Activated CD4-positive, alpha-beta T cell treated with anti-CD3 and anti-CD28 coated beads, Interleukin-2, amount 10 ng/mL, durations not matched to agents 7 days and 5 days (primary cell): Measurements from ENCODE around the gene LKAAEAR1. TPM values are rescaled to one million over a fixed set of nuclear protein-coding genes. Genes with fewer than 3 reads are reported as not detected.

Source experiments
- CTCF ChIA-PET: fragments of 350-600 bp; sonication (Branson Sonifier 250); formaldehyde crosslinking; loops from one replicate; lab custom pipeline; 2021; ENCODE audit warnings: antibody characterized with exemption; lab: Charles Lee
- POLR2A ChIA-PET: fragments of 350-600 bp; sonication (Branson Sonifier 250); formaldehyde crosslinking; loops from one replicate; lab custom pipeline; 2021; ENCODE audit warnings: antibody characterized with exemption; lab: Charles Lee
- DNase-seq: peaks from one replicate; pipeline ENCODE4 v3.0.0-alpha.2; 2020
- H3K27ac Mint-ChIP-seq: one replicate; pipeline ENCODE4 v1.8.0; 2021; ENCODE audit warnings: mild to moderate bottlenecking, moderate library complexity, mixed read lengths
- H3K27me3 Mint-ChIP-seq: one replicate; pipeline ENCODE4 v1.8.0; 2021; ENCODE audit warnings: mixed read lengths
- H3K36me3 Mint-ChIP-seq: one replicate; pipeline ENCODE4 v1.8.0; 2021; ENCODE audit warnings: low read depth, mixed read lengths
- H3K4me1 Mint-ChIP-seq: one replicate; pipeline ENCODE4 v1.8.0; 2021; ENCODE audit warnings: mixed read lengths
- H3K4me3 Mint-ChIP-seq: one replicate; pipeline ENCODE4 v1.8.0; 2021; ENCODE audit warnings: mild to moderate bottlenecking, moderate library complexity, mixed read lengths
- H3K9me3 Mint-ChIP-seq: one replicate; pipeline ENCODE4 v1.8.0; 2021; ENCODE audit warnings: mixed read lengths
- total RNA-seq, 2 experiments: library from RNA; stranded (reverse); gene quantifications; one replicate each; pipeline ENCODE4 v1.2.3, GENCODE V29; 2021

Gene LKAAEAR1
- total RNA-seq, 2 experiments from 2014 or later: 0.44 to 0.89 TPM

DNA sequence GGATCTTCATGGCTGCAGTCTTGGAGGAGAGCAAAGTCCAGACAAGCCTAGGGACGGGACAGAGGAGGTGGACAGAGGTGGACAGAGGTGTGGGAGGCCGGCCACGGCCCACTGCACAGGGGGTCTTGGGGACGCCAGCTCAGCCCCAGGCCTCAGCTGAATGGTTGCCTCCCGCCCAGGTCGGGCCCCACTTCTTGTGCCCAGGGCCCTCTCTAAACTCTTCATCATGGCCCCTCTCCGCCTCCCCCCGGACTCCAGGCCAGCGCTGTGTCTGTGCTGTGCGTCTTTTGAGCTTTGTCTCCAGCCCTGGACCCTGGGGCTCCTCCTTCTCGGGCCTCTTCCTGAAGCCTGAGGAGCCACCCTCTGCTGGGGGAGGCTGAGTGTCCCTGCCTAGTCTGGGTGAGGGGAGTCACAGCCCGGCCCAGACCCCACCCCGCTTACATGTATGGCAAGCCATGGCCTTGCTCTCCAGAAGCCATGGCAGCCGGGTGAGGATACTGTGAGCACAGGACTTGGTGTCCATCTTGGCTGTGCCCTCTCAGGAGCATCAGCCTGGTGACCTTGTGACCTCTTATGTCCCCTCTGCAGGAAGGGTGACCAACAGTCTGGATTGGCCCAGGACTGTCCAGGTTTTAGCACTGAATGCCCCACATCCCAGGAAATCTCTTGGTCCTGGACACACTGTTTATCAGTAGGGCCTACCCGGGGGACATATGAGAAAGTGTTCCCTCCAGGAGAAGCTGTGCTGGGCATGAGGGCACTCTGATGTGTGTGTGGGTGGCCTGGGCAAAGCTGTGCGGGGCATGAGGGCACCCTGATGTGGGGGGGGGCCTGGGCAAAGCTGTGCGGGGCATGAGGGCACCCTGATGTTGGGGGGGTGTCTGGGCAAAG is 32.6 kb upstream of the LKAAEAR1 start:
- peak; percentile 3 for DNase-seq
- ChIA-PET CTCF (interaction anchor here (0.6 to 1.2 kb wide), 4 partner anchors 22 to 567 kb away, joined by 3 to 4 read pairs (median 4); no protein-coding TSS in a partner anchor), POLR2A (interaction anchor here (0.6 kb wide), 1 partner anchor 1244 kb away, joined by 3 read pairs; no protein-coding TSS in a partner anchor)
- H3K27me3 Mint-ChIP-seq: peaks cover 7% of the 10 kb centered on the region
- no peaks in the 10 kb centered on the region for H3K36me3 Mint-ChIP-seq
- no peak overlapping the region for H3K27ac Mint-ChIP-seq
- H3K4me1 Mint-ChIP-seq: peaks cover 9% of the 10 kb centered on the region
- no peaks in the 10 kb centered on the region for H3K9me3 Mint-ChIP-seq
- H3K4me3 Mint-ChIP-seq: no peak overlapping the region

DNA sequence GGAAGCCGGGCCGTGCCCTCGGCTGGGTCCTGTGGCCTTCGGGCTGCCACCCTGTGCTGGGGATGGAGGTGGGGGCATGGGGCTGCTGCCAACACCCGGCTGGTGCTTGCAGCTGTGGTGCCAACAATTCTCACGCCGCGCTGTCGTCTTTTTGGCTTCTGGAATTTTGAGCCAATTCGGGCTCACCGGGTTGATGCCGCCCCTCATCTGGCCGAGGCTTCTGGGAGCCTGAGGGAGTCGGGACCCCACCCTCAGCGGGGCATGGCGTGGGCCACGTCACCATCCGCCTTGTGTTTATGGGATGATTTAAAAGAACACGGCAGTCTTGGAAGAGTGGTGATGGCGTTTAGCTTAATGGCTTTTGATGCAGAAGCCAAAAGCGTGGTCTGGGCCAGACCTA is 31.8 kb upstream of the LKAAEAR1 start:
- DNase-seq: peak; percentile 4
- ChIA-PET POLR2A (no interaction called here), CTCF (interaction anchor here (1.2 to 1.8 kb wide), 2 partner anchors 14 to 33 kb away, joined by 3 to 10 read pairs; no protein-coding TSS in a partner anchor)
- Mint-ChIP-seq H3K27me3 (no peaks in the 10 kb centered on the region), H3K27ac (no peak overlapping the region), H3K4me3 (no peak overlapping the region), H3K36me3 (no peaks in the 10 kb centered on the region), H3K9me3 (no peaks in the 10 kb centered on the region), H3K4me1 (peaks cover 9% of the 10 kb centered on the region)

DNA sequence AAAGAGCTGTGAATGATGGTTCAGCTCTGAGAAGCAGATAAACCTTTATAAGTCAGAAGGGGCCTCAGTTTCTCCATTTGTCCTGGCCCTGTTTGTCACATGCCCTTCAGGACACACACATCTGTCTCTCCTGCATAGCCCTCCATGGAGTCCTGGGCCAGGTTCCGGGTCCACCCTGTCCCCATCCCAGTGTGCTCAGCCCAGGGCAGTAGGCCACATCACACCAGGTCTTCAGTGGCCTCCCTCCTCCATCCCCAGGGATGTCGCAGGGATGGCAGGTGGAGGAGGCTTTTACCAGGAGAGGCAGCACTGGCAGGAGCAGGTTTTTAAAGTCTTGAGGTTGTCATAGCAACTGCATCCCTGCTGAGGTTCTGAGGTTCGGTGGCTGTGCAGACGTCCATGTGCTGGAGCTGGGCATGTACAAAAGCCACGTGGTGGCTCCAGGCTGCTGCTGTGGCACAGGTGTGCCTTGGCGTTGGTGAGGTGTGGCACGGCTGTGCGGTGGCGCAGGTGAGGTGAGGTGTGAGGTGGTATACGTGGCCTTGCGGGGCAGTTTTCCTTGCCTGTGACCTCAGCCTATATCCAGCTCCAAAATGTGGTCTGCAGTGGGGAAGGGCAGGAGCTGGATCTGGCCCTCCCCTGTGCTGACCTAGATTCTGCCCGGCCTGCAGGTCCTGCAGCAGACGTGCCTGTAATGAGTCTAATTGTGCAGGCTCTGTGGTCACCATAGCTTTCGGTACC is 31.1 kb upstream of the LKAAEAR1 start:
- ChIA-PET CTCF (interaction anchor here (0.6 to 1.8 kb wide), 3 partner anchors 13 to 126 kb away, joined by 3 to 10 read pairs (median 3); no protein-coding TSS in a partner anchor), POLR2A (interaction anchor here (0.6 kb wide), 1 partner anchor 250 kb away, joined by 4 read pairs; the partner anchor contains the start of gene TPD52L2)
- no peaks in the 10 kb centered on the region for H3K27me3 Mint-ChIP-seq
- peak; percentile 5 for DNase-seq
- H3K4me3 Mint-ChIP-seq: no peak overlapping the region
- no peaks in the 10 kb centered on the region for H3K36me3 Mint-ChIP-seq
- H3K4me1 Mint-ChIP-seq: peaks cover 6% of the 10 kb centered on the region
- no peak overlapping the region for H3K27ac Mint-ChIP-seq
- H3K9me3 Mint-ChIP-seq: no peaks in the 10 kb centered on the region

DNA sequence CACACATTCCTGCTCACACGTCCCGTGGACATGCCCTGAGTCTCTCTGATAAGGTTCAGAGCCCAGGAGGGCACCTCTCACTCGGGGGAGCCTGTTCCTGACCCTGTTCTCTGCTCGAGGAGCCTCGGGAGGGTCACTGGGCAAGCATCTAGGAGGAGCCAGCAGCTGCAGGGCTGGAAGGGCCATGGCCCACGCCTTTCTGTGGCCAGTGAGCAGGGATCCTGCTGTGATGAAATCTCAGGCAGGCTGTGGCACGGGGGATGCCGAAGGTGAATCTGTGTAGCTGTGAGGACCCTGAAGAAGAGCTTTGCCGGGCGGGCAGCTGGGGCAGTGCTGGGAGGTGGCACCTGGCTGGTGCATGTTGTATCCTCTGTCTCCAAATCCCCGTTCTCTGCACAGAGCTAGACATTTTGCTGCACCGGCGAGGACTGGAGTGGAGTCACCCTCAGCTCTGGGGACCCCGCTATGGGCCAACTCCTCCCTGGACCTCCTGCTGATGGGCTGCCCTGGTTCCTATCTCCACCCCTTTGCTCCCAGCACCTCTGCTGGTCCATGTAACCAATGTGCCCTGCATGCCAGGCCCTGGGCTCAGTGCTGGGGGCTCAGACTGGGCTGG is 30.3 kb upstream of the LKAAEAR1 start:
- peak; percentile 3 for DNase-seq
- Mint-ChIP-seq H3K27me3 (no peaks in the 10 kb centered on the region), H3K4me1 (no peaks in the 10 kb centered on the region), H3K36me3 (no peaks in the 10 kb centered on the region), H3K4me3 (no peak overlapping the region), H3K27ac (no peak overlapping the region), H3K9me3 (no peaks in the 10 kb centered on the region)
- ChIA-PET POLR2A (no interaction called here), CTCF (interaction anchor here (0.6 to 1.8 kb wide), 2 partner anchors 13 to 125 kb away, joined by 3 to 10 read pairs; no protein-coding TSS in a partner anchor)

DNA sequence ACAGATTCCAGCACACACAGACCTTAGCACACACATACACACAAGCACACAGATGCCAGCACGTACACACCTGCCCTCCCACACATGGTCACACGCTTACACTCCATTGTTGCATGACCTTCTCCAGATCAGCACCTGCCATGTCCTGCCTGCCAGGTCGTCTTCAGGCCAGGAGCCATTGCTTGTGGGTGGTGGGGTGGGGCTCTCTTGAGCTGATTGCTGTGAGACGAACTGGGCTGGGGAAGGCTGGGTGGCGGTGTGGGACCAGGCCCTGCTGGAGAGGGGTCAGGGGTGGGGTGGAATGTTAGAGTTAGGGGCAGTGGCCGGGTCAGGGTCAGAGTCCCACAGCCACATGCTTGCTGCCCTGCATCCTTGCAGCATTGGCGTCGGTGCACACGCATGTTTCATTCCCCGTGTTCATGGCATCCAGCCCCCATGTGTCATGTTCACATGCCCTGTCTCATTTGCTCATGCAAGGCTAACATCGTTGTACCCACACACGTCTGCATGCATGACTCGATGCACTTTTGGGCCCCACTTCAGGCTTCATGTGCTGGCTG is 29.7 kb upstream of the LKAAEAR1 start:
- H3K27me3 Mint-ChIP-seq: no peaks in the 10 kb centered on the region
- peak; percentile 4 for DNase-seq
- no peaks in the 10 kb centered on the region for H3K9me3 Mint-ChIP-seq
- POLR2A ChIA-PET: no interaction called here
- H3K36me3 Mint-ChIP-seq: no peaks in the 10 kb centered on the region
- H3K4me1 Mint-ChIP-seq: no peaks in the 10 kb centered on the region
- no peak overlapping the region for H3K4me3 Mint-ChIP-seq
- H3K27ac Mint-ChIP-seq: no peak overlapping the region
- CTCF ChIA-PET: no interaction called here

DNA sequence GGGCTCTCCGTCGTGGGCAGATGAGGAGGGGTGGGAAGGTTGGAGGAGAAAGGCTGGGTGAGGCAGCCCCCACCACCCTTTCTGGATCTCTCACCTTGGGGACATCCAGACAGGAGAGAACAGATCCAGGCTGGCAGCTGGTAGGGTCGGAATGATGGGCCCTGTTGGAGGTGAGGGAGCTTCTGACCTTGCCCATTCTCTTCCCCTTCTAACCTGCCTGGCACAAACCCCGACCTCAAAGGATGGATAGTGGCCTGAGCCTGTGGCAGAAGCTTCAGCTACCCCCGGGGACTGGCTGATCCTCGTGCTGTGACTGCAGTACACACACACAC is 29.2 kb upstream of the LKAAEAR1 start:
- no peaks in the 10 kb centered on the region for H3K9me3 Mint-ChIP-seq
- no peaks in the 10 kb centered on the region for H3K27me3 Mint-ChIP-seq
- no peaks in the 10 kb centered on the region for H3K36me3 Mint-ChIP-seq
- no peak for DNase-seq
- CTCF ChIA-PET: no interaction called here
- no peaks in the 10 kb centered on the region for H3K4me1 Mint-ChIP-seq
- no peak overlapping the region for H3K27ac Mint-ChIP-seq
- H3K4me3 Mint-ChIP-seq: no peak overlapping the region
- POLR2A ChIA-PET: no interaction called here

DNA sequence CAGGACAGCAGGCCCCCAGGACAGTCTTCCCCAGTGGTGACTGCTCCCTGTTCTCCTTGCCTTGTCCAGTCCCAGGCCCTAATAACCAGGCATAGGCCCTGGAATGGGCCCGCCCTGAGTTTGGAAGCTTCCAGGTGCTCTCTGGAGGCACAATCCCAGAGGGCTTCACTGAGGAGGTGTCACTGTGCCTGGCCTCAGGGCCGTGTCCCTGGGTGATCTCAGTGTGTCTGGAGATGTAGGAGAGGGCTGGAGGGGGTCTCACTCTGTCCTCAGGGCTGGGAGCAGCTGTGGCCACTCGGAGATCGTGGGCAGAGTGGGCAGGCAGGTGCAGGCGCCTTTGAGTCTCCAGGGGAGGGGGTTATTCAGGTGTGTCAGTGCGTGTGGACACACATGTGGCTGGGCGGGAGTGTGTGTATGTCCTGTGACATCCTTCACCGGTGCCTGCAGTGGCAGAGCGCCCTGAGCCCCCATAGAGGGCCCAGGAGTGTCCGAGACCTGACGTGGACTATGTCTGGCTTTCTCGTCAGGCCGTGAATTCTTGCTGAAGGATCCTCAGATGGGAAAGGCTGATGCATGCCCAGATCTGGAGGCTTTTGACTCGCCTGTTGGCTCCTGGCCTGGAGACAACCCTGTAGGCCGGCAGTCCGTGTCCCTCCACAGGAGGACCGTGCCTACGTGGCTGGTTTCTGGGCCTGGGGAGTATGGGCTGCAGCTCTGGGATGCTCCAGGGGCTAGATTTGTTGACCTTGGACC is 28.7 kb upstream of the LKAAEAR1 start:
- no peaks in the 10 kb centered on the region for H3K36me3 Mint-ChIP-seq
- POLR2A ChIA-PET: no interaction called here
- H3K4me1 Mint-ChIP-seq: no peaks in the 10 kb centered on the region
- CTCF ChIA-PET: interaction anchor here (1.1 kb wide), 1 partner anchor 12 kb away, joined by 3 read pairs; no protein-coding TSS in a partner anchor
- no peaks in the 10 kb centered on the region for H3K27me3 Mint-ChIP-seq
- no peak overlapping the region for H3K27ac Mint-ChIP-seq
- DNase-seq: peak; percentile 4
- H3K4me3 Mint-ChIP-seq: no peak overlapping the region
- no peaks in the 10 kb centered on the region for H3K9me3 Mint-ChIP-seq

DNA sequence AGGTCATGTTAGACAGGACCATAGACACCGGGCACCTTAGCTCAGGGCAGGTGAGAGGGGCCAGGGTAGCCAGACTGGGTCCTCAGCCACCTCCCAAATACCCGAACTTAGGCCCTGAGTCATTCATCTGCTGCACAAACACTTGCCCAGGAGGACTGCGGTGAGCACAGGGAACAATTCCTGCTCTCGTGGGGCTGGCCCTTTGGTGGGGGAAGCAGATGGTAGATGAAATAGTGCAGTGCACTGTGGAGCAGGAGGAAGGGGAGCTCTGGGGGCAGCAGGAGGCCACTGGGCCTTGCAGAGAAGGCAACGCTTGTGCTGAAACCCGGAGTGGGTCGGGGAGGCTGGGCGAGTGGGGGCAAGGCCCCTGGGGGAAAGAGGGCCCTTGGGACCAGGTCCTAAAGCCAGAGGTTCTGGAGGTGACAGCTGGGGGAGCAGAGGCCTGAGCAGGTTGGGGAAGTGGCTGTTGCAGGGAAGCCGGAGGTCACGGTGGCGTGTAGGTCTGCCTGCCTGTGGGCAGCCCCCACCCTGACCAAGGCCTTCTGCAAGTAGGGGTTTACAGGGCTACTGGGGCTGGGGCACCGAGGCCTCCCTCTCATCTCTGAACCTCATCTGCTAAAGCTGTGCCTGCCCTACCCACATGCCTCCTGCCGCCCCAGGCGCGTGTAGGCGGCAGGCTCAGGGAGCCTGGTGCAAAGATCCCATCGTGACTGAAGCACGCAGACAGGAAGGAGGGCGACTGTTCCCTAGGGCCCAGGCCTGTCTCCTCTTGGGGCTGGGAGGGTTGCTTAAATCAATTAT is 27.8 kb upstream of the LKAAEAR1 start:
- ChIA-PET POLR2A (no interaction called here), CTCF (interaction anchor here (0.5 to 1.2 kb wide), 3 partner anchors 9 to 1210 kb away, joined by 3 read pairs; no protein-coding TSS in a partner anchor)
- no peak overlapping the region for H3K27ac Mint-ChIP-seq
- peak; percentile 4 for DNase-seq
- no peak overlapping the region for H3K4me3 Mint-ChIP-seq
- H3K27me3 Mint-ChIP-seq: no peaks in the 10 kb centered on the region
- H3K4me1 Mint-ChIP-seq: no peaks in the 10 kb centered on the region
- no peaks in the 10 kb centered on the region for H3K9me3 Mint-ChIP-seq
- no peaks in the 10 kb centered on the region for H3K36me3 Mint-ChIP-seq

DNA sequence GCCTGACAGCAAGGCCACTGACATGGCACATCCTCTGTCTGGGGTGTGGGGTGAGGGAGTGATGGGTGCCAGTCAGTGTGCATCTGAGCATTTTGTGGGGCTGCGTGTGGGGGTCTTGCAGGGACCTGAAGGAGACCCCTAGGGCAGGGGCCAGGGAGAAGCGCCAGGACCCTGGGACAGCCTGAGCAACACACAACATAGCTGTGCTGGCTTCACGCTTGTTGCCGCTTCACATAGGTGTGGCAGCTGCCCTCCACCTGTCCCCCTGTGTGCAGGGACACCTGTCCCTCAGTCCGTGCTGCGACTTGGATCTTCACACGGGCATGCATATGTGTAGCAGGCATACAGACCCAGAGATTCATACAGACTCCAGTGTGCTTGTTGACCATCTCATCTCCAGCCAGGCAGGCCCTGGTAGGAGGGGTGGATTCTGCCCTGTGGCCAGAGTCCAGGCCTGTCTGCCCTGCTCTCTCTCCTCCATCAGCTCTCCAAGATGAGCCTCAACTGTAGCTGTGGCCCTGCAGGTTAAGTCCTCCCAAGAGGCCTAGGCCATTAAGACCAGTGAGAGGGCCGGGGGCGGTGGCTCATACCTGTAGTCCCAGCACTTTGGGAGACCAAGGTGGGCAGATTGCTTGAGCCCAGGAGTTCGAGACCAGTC is 26.3 kb upstream of the LKAAEAR1 start:
- Mint-ChIP-seq H3K4me3 (no peak overlapping the region), H3K27ac (no peak overlapping the region), H3K9me3 (no peaks in the 10 kb centered on the region), H3K4me1 (no peaks in the 10 kb centered on the region), H3K36me3 (no peaks in the 10 kb centered on the region), H3K27me3 (no peaks in the 10 kb centered on the region)
- POLR2A ChIA-PET: no interaction called here
- DNase-seq: peak; percentile 5
- CTCF ChIA-PET: interaction anchor here (1.3 to 1.5 kb wide), 3 partner anchors 10 to 176 kb away, joined by 4 read pairs; no protein-coding TSS in a partner anchor

DNA sequence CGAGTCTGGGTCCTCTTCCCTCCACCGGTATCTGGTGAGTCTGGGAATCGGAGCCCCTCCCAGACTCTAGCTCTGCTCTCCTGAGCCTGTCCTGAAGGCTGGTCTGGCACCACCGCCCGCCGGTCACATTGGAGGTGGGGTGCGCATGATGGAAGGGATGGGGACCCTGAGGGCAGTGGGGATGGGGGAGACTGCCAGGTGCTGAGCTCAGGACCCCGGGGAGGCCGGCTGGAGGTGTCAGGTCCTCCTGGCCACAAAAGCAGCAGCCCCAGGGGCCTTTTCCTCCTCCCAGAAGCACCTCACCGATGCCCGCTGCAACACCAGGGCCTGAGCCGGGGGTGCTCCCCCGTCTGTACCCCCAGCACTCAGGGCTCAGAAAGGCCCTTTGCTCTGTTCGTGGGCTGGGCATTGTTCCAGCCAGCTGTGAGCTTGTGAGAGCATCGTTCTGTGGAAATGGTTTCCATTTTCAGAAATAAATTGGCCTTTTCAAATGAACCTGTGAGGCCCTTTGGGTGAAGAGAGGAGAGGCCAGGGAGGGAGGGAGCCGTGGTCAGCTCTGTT is 25.7 kb upstream of the LKAAEAR1 start:
- Mint-ChIP-seq H3K9me3 (no peaks in the 10 kb centered on the region), H3K27me3 (no peaks in the 10 kb centered on the region), H3K4me3 (no peak overlapping the region), H3K4me1 (no peaks in the 10 kb centered on the region), H3K27ac (no peak overlapping the region), H3K36me3 (no peaks in the 10 kb centered on the region)
- POLR2A ChIA-PET: interaction anchor here (0.6 kb wide), 1 partner anchor 199 kb away, joined by 5 read pairs; no protein-coding TSS in a partner anchor
- CTCF ChIA-PET: interaction anchor here (1.3 to 1.5 kb wide), 3 partner anchors 11 to 176 kb away, joined by 4 read pairs; no protein-coding TSS in a partner anchor
- peak; percentile 3 for DNase-seq
